ENCODE data around the gene PTPRD.

Gene PTPRD

GRCh38 chr9:8391132-8391531 is 2221.7 kb downstream of the PTPRD start:
- no peak for DNase-seq (ENCODE audit: low read depth in 2 of 2)

GRCh38 chr9:8390571-8390970 is 2222.2 kb downstream of the PTPRD start:
- DNase-seq (ENCODE audit: low read depth in 2 of 2), result no peak

GRCh38 chr9:8389531-8389930 is 2223.3 kb downstream of the PTPRD start:
- no peak for DNase-seq (ENCODE audit: low read depth in 2 of 2)

GRCh38 chr9:8388132-8388531 is 2224.7 kb downstream of the PTPRD start:
- DNase-seq (ENCODE audit: low read depth in 2 of 2), result no peak

GRCh38 chr9:8384091-8384490 is 2228.7 kb downstream of the PTPRD start:
- no peak for DNase-seq (ENCODE audit: low read depth in 2 of 2)

DNA sequence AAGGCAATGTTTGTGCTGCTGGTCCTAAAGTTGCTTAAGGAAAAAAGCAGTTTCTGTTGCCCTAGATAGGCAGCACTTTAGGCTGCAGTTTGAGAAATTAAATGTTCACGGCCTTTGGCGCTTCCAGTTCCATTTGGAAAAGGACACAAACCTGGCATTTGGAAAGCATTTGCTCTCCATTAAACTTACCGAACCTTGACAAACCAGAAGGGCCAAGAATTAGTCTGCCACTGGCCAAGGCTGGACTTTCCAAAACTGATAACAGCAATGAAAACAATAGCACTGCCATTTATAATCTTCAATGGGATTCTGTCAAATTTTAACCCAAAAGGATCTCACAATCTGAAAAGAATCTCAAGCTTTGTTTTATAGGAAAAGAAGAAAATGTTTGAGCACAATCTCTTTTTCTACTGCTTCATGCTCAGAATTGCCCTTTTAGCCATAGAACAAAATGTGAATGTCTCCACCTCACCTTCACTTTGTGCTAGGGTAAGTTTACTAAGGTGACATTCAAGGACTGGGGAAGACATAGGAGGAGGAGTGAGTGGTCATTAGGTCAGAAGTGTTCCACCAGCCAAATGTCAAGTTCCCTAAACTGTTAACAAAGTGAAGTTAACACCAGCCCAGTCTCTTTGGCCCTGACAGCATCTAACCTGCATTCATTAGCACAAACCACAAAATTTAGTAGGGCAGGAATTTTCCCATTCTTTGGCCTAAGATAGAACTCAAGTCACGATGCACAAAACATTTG is 2229.8 kb downstream of the PTPRD start:
- DNase-seq (ENCODE audit: low read depth in 2 of 2), result no peak

GRCh38 chr9:8382266-8382665 is 2230.5 kb downstream of the PTPRD start:
- no peak for DNase-seq (ENCODE audit: low read depth in 2 of 2)

DNA sequence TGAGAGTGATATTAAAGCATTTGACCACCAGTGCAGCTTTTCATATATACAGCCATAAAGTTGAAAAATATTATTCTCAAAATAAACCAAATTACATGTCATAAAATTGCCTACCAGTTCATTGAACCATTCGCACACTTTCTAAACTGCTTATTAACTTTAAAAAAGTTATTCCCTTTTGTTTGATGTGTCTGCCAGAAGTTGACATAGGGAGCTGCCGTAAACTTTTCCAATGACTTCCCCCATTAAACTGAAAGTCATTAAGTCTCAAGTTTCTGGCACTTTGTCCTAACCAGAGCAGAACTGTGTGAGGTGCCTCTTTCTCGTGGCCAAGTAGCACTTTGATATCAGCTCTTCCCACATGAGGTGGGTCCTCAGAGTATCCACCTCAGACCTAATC is 2231.2 kb downstream of the PTPRD start:
- DNase-seq (ENCODE audit: low read depth in 2 of 2), result no peak

DNA sequence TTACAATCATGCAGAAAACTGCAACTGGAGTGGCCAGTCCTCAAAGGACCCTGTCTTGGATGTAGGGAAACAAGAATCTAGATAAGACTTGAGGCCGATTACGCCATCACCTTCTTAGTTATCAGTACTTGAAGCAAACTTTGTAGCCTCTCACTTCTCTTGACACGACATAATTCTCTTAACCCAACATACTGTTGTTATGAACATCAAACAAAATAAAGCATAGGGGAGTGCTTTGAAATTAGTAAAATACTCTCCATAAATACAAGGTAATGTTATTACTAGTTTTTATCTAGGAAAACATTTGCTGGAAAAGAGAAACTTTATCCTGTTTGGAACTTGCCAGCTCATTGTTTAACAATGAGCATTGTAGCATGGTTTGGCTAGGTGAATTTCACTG is 2238.3 kb downstream of the PTPRD start:
- DNase-seq (ENCODE audit: low read depth in 2 of 2), result no peak

DNA sequence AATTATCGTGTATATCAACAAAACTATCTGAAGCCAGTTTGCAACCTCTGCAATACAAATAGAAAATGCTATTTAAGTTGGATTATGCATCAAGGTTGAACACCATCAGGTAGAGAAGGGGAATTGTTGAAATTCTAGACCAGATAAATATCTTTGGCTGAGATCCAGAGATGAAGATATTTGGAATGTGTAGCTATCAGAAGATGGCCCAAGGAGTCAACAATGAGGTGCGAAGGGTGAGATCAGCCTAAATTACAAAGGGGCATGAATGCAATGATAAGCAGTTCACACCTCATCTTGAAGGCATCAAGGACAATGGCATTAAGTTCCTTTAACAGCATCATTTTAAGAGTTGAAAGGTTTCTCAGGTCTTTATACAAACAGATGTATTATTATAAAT is 2241.1 kb downstream of the PTPRD start:
- DNase-seq (ENCODE audit: low read depth in 2 of 2), result no peak

DNA sequence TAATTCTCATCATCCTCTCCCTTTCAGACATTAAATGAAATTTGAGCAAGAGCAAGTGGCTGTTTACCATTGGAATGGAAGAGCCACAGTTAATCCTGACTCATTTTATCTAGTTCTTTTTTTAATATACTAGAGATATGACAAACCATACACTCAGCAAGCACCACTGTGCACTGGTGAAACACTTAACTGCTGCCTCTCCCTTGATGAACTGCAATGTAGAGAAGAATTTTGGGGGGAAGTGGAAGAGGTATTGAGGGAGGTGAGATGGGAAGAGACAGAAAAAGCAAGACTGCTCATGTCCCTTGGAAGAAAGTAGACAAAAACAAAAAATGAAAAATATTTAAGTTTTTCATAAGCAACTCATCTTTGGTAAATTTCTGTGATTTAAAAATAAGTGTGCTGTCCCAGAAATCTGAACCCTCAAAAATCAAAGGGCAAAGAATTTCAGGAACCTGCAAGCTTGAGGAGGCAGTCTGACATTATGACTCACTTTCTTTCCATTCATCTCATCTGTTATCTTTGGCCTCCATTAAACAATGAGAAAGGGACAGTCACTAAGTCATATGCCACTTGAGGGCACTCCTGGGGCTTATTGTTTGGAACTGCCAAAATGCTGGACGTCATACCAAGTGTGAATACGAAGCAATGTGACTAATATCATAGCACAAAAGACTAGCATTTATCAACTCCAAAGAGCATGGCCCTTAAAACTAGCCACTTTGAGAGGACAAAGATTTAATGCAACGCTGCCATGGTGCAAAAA is 2246.5 kb downstream of the PTPRD start:
- DNase-seq (ENCODE audit: low read depth in 2 of 2), result no peak

DNA sequence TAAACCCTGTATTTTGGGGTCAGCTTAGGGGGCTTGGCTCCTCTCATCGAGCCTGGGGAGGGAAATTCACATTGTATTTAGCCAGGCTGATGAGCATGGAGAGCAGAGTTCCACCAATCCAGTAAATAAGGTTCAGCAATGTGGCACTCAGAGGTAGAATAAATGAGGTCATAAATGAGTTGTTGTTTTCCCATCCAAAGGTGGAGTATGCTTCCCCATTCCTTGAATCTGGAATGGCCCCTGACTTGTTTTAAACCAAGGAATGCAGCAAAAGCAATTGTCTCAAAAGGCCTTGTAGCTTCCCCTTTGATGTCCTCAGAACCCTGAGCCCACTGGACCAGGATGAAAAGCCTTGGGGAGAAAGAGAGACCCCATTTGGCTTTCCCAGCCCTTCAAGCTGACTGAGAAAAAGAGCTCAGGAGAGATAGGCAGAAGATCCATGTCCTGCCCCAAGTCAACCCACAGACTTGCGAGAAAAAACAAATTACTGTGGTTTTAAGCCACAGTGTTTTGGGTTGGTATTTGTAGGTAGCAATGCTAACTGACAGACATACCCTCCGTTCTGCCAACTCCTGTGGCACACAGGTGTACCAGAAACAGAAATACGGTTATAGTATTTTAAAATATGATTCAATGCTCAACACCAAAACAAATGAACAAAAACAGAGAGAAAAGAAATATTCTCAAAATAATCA is 2247.2 kb downstream of the PTPRD start:
- DNase-seq (ENCODE audit: low read depth in 2 of 2), result no peak

DNA sequence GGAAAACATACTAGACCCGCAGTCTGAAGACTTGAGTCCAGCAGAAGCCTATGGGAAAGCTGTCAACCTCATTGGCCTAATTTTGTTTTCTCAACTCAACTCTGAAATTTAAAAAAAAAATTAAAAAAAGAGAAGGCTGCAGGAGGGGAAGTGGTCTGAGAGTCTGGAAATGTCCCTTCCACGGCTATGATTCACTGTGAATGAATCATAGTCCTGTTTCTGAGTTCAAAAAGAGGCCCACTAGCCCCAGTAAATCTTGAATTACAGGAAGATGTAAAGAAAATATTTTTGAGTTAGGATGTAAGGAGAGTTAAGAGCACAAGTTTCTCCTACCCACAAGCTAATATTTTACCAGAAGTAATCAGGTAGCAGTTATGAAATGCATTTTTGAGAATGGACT is 2247.8 kb downstream of the PTPRD start:
- DNase-seq (ENCODE audit: low read depth in 2 of 2), result no peak

GRCh38 chr9:8364026-8364752 is 2248.6 kb downstream of the PTPRD start:
- no peak for DNase-seq (ENCODE audit: low read depth in 2 of 2)

GRCh38 chr9:8362250-8362649 is 2250.6 kb downstream of the PTPRD start:
- DNase-seq (ENCODE audit: low read depth in 2 of 2), result no peak

GRCh38 chr9:8361364-8361763 is 2251.4 kb downstream of the PTPRD start:
- no peak for DNase-seq (ENCODE audit: low read depth in 2 of 2)

- no peak for DNase-seq (ENCODE audit: low read depth in 2 of 2)
Measured at GRCh38 chr9:8356406-8356805, 2256.4 kb downstream of the PTPRD start.

- DNase-seq (ENCODE audit: low read depth in 2 of 2), result no peak
Measured at GRCh38 chr9:8351436-8351835, 2261.4 kb downstream of the PTPRD start.

DNA sequence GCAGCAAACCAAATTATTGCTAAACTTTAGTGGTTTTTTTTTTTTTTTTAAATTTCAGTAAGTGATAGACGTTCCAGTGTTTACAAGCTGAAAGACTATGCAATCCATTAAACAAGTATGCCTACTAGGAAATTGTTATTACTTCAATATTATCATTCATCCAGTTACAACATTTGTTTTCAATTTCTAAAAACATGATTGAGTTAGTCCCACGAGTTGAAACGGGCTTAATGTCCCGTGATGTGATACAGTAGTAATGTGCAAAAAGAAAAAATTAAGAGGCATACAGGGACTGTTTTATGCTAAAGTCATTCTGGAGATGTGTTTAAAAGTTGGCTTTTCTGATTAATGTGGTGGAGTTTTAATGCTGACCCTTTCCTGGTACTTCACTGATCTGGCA is 2262.9 kb downstream of the PTPRD start:
- DNase-seq (ENCODE audit: low read depth in 2 of 2), result no peak

GRCh38 chr9:8349376-8349775 is 2263.4 kb downstream of the PTPRD start:
- no peak for DNase-seq (ENCODE audit: low read depth in 2 of 2)

GRCh38 chr9:8348756-8349155 is 2264.0 kb downstream of the PTPRD start:
- no peak for DNase-seq (ENCODE audit: low read depth in 2 of 2)

- DNase-seq (ENCODE audit: low read depth in 2 of 2), result no peak
Measured at GRCh38 chr9:8346296-8346695, 2266.5 kb downstream of the PTPRD start.
